Measurements from ENCODE around the gene KRTAP8-1.

Gene KRTAP8-1, protein sequence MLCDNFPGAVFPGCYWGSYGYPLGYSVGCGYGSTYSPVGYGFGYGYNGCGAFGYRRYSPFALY

DNA sequence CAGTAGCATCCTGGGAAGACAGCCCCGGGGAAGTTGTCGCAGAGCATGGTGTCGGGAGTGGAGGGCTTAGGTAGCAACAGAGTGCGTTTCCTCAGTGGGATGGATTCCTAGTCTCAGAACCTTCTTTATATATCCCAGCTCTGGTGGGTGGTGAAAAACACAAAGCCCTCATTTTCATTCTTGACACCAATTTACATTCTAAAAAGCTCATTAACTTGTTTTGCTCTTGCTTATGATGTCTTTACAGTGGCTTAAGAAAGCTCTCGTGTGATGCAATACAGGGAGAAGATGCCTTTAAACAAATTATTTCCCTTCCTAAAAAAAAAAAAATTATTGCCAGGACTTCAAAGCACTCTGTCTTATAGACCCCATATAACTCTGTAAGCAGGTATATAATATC is at the start of gene KRTAP8-1:
Gene KRTAP8-1, minus strand, starts transcription at position 101 of the 400 bp plus-strand sequence. Its CDS starts 54 bp downstream, at position 47.
- DNase-seq: no peak

DNA sequence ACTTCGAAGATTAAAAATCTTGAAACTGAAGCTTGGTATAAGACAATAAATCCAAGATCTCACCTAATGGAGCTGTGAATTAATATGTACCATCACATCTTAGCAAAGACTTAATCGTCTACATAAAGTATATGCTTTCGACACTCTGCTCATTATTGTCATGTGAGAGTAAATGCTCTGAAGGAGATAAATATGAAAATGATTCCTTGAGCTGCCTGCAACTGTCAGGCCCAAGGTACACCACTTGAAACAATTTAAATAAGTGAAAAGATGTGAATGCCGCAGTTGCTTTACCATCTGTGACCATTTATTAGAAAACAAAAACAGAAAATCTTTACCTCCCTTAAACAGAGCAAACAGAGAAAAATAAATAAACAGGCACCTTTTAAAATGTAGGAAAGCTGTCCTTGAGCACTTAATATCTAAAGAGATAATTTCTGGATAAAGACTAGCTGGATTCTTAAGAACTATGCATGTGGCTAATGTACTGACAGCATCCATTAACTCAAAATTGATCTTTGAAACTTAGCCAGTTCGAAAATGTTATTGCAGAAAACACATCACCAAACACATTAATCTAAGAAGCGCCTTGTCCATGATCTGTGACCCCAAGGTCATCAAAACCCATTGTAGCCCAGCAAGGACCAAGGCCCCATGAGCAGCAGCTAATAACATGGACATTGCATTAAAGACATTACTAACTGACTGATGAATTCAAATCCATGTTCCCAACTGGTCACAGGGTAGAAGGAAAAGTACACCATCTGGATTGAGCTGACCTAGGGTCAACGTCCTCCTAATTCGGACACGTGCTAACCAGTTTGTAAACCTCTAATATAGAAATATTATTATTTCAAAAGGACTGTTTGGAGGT is 34.8 kb upstream of the KRTAP8-1 start:
- DNase-seq: no peak

DNA sequence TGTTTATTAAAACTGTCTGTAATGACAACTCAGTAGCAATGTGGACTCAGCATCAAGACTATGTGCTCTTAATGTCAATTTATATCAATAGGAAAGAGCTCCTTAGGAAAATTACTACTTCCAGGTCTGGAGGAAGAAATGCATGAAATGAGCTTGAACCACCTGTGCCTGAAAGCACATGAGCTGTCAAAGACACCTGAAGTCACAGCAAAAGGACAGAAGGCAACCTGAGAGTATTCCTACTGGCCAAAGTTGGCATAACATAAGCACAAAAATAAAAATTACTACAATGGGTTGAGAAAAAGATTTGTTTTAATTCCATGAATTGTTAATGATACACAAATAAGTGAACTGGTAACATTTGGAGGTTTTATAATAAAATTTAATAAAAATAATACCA is 29.9 kb upstream of the KRTAP8-1 start:
- no peak for DNase-seq

DNA sequence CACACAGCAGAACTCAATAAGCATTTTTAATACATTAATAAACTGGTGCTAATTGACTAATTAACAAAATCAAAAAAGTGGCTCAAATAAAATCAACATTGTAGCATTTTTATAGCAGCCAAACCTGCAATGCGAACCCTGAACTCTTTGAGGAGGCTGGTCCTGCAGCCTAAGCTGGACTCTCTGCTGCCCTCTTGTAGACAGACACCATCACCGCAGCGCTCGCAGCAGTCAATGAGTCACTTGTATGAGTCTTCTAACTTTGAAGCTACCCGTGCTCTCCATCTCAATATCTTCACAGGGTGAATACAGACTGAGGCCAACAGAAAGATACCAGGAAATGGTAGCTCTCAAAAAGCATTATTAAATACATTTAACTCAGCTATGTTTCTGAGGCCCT is 26.2 kb upstream of the KRTAP8-1 start:
- peak; percentile 9 for DNase-seq

DNA sequence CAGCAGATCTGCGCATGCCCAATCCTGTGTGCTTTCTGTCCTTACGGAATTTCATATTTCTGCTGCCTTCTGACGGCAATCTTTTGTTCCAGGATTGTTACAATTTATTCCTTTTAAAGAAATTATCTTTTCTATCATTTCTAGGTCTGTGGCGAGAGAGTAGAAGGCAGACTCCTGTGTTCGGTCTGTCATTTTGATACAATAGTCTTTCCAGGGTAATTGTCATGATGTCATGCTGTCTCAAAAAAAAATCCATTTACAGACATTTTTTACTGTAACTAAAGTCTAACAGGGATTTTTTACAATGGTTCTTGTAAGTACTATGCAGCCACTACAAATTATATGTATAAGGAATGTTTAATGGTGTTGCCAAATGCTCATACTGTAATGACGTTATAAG is 25.5 kb upstream of the KRTAP8-1 start:
- no peak for DNase-seq

DNA sequence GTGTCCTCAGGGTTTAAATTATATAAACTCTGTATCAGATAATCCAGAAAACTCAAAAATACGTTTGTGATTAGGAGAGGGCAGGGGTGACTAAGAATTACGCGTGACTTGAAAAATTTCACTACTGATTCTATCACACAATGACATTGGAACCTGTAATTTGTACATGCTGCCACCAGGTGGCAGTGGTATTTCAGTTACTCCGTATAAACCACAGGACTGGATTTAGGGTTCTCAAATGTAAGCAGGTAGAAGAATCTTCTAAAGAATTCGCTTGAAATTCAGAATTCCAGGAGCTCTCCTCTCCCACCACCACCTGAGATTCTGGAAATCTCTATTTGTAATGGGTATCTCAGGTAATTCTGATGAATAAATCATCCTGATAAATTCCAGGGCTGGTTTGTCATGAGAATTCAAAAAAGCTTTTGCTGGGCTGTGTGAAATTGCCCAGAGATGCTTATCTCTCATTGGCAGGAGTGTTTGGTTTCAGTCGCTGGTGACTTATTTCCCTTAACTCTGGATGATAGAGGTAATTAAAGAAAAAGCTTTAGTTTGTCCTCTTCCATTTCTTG is 18.2 kb upstream of the KRTAP8-1 start:
- peak; percentile 16 for DNase-seq

DNA sequence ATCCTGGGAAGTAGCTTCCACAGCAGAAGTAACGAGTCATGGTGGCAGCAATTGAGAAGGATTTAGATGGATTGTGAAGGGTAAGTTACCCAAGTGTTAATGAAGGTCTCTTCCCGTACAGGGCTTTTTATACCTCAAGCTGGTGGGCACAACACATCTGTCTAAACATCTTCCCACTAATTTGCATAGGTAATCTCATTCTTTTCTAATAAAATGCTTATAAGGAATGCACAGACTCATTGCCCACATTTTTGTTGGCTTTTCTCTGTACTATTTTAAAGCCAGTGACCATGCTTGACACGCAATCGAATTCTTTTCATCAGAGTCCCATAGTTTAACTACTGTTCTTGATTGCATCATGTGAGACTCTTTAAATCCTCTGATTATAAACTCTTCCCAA is 16.6 kb upstream of the KRTAP8-1 start, which contains the start of gene KRTAP7-1:
Gene KRTAP7-1, minus strand, starts transcription at position 101 of the 400 bp plus-strand sequence. Its CDS starts 61 bp downstream, at position 40.
- no peak for DNase-seq

DNA sequence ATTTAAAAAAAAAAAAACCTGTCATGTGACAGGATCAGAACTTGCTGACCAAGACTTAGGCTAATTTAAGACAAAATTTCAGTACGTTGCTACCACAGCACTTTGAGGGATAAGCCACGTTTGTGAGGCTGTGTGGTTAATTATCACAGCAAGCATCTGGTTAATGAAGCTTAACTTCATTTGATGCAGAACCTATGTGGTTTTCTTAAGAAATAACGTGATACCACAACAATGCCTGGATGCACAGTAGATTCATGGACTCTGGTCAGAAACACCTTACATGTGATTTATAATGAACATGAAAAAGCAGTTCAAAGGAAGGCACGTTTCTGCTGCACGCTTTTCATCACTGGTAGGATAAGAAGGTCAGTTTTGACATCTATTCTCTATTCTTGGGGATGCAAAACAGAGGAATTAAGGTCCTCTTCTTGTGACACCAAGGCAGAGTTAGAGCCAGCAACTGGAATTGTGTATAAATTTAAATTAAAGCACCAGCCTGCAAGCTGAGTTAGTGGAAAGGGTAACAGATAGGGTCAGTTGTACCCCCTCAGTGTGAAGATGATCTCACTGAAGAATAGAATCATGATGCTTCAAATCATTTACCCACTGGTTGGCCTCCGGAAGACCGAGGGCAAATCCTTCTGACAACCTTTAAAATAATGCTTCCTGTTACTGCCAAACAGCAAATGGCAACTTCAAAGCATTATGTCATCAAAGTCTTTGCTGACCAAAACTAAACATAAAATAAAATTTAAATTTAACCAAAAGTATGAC is 6.0 kb upstream of the KRTAP8-1 start:
- DNase-seq: no peak

DNA sequence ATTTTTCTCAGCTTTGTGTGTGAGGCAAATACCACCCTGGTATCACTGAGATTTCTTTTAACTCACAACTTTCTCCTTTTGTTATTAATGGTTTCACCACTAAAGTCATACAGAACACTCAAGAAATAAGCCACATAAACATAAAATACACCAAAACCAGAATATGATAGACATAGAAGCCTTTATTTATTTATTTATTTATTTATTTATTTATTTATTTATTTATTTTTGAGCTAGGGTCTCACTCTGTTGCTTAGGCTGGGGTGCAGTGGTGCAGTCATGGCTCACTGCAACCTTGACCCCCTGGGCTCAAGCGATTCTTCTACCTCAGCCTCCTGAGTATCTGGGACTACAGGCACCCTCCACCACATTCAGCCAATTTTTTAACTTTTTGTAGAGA is 12.5 kb downstream of the KRTAP8-1 start:
- no peak for DNase-seq

DNA sequence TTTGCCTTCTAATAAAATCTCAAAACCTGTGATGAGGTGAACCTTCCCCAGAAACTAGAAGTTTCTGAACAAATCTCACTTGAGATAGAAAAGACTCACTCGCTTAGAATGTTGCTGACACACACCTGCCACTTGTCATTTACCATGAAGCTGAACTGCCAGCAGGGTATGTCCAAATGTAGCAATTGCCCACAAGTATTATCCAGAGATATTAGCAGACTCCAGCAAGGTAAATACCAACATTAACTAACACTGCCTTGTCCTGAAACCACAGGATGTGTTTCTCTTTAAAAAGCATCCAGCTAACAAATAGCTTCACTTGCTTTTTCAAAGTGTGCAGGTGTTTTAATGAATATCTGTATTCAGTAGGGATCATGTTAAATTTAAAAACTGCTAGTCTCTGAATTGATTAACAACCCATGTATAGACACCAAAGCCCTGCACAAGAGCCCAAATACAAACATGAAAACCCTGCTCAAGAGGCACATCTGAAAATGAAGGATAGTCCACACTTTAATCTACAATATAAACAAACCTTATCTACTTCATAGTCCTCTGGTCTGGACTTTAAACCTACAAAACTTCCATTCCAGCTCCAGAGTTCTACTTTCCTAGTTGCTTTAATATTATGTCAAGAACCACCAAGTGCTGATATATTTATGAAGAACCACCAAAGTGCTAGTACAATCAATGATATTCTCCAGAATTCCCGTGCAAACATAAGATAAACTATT is 19.3 kb downstream of the KRTAP8-1 start:
- DNase-seq: no peak

DNA sequence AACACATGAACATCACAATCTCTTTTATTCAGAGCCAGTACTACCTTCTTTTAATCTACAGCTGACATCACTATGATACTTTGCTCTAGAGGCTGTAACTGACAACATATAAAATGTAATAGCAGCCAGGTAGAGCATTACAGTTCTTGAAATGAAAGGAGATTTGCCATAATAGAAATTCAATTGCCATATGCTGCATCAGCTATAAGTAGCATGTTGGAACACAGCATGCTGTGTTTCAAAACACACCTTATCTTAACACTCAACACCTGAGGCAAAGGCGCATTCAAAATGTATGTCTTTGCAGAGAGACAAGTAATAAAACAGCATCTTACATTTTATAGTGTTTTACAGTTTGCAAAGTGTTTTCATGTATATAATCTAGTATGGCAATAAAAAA is 33.8 kb downstream of the KRTAP8-1 start:
- no peak for DNase-seq

DNA sequence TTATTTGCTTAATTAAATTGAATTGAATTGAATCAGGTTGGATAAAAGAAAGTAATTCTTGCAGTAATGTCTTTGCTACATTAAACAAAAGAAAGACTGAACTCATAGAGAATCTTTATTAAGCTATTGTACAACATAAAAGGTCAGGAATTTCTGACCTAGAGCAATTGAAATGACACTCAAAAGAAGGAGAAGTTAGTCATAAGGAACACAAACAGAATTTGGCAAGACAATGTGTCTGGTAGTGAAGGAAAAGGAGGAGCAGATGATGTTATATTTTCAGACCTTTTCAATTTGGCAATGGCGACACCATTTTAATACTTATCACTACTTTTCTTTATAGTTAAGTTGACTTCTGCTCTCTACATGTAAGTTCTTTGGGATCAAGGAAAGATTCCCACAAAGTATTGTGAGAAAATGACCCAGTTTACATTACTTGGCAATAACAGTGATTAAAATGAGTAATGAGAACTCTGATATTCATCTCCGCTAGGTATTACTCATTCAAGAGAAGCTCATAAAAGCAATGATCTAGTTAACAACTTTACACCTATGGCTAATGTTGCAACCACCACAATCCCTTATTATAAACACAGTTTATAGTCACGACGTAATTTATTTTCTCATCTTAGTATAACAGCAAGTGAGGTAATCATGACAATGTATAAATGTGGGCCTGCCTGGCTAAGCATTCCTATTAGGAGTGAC is 43.2 kb downstream of the KRTAP8-1 start:
- DNase-seq: no peak

All from activated CD4-positive, alpha-beta T cell treated with anti-CD3 and anti-CD28 coated beads, Interleukin-2, amount 50 U/mL, for 1 hour (primary cell).